Fibroblast of lung (primary cell): ENCODE measurements around the gene ING2. TPM values are rescaled to one million over a fixed set of nuclear protein-coding genes. Genes with fewer than 3 reads are reported as not detected.

Experiments
- DNase-seq, 2 donors: peaks; one replicate each; pipeline versions ENCODE4 v3.0.0 to v3.0.0-alpha.2; 2010; ENCODE audit warnings: low read depth in 2 of 2
- H2AFZ ChIP-seq: 2 replicates; pipeline ENCODE4 v1.5.1; 2012; ENCODE audit warnings: low read length, control low read depth, inconsistent platforms
- H3K27ac ChIP-seq: 2 replicates; pipeline ENCODE4 v1.5.1; 2011; ENCODE audit warnings: low read length, control low read depth; ENCODE audit not compliant: insufficient read depth
- H3K27me3 ChIP-seq: 2 replicates; pipeline ENCODE4 v1.5.1; 2011; ENCODE audit warnings: mild to moderate bottlenecking, low read length; ENCODE audit not compliant: control insufficient read depth, insufficient read depth
- H3K36me3 ChIP-seq: 2 replicates; pipeline ENCODE4 v1.5.1; 2011; ENCODE audit warnings: low read length; ENCODE audit not compliant: control insufficient read depth, insufficient read depth
- H3K4me1 ChIP-seq: 2 replicates; pipeline ENCODE4 v1.5.1; 2011; ENCODE audit warnings: low read length; ENCODE audit not compliant: control insufficient read depth, insufficient read depth; ENCODE audit errors: extremely low read depth
- H3K4me2 ChIP-seq: 2 replicates; pipeline ENCODE4 v1.5.1; 2011; ENCODE audit warnings: low read length, control low read depth; ENCODE audit not compliant: insufficient read depth; ENCODE audit errors: extremely low read depth
- H3K4me3 ChIP-seq, 4 experiments: fragments of 200-600 bp in 1 of 4; sonication (generic) in 1 of 4; replicated peaks in 1 of 4; 2 replicates each; pipeline ENCODE4 v1.5.1; 2011 to 2016; ENCODE audit warnings: low read length in 4 of 4, low read depth in 3 of 4, mild to moderate bottlenecking in 3 of 4, control low read depth in 2 of 4, inconsistent platforms in 1 of 4, mixed read lengths in 1 of 4; ENCODE audit not compliant: insufficient read depth in 1 of 4; ENCODE audit errors: control extremely low read depth in 1 of 4
- H3K79me2 ChIP-seq: 2 replicates; pipeline ENCODE4 v1.5.1; 2012; ENCODE audit warnings: mild to moderate bottlenecking, low read length, inconsistent platforms; ENCODE audit not compliant: control insufficient read depth, insufficient read depth
- H3K9ac ChIP-seq: 2 replicates; pipeline ENCODE4 v1.5.1; 2011; ENCODE audit warnings: mild to moderate bottlenecking, low read length, control low read depth; ENCODE audit not compliant: insufficient read depth
- H3K9me3 ChIP-seq: 2 replicates; pipeline ENCODE4 v1.5.1; 2012; ENCODE audit warnings: low read depth, low read length; ENCODE audit not compliant: control insufficient read depth, insufficient read depth
- H4K20me1 ChIP-seq: 2 replicates; pipeline ENCODE4 v1.5.1; 2011; ENCODE audit warnings: low read length; ENCODE audit not compliant: control insufficient read depth, insufficient read depth; ENCODE audit errors: extremely low read depth
- EZH2 ChIP-seq: IDR thresholded peaks from 2 replicates; pipeline ENCODE4 v1.5.1; 2012; ENCODE audit warnings: low read length, control low read depth, mild to moderate bottlenecking; ENCODE audit errors: missing control alignments
- polyA plus RNA-seq, 2 donors: library from polyadenylated mRNA; depleted of rRNA in 1 of 2; stranded (reverse) in 1 of 2; unstranded in 1 of 2; fragments of >200 nt; gene quantifications; 2 replicates each; pipeline ENCODE4 v1.2.1, GENCODE V29; 2011 to 2012; ENCODE audit warnings: missing spikeins in 1 of 2
- total RNA-seq: library from RNA; depleted of rRNA; stranded (reverse); fragments of >200 nt; gene quantifications from 2 replicates; pipeline ENCODE4 v1.2.1, GENCODE V29; 2014
- TF ChIP-seq, protein P1 (sequence below), 2 donors: IDR thresholded peaks in 1 of 2; conservative IDR thresholded peaks in 1 of 2; 1 replicate in 1 of 2; 2 replicates in 1 of 2; pipeline ENCODE4 v1.5.1; 2011 to 2012; ENCODE audit warnings: low read length in 2 of 2, control low read depth in 1 of 2, inconsistent platforms in 1 of 2, low read depth in 1 of 2, mild to moderate bottlenecking in 1 of 2

ING2 gene
- total and polyA plus RNA-seq, 2 donors (not counting 1 experiment from before 2014, with no cell fraction given) = 7.9 to 12.1 TPM

- Histone ChIP-seq H3K4me2 (no peak overlapping the region), H3K9me3 (no peaks in the 10 kb centered on the region), H3K27me3 (no peaks in the 10 kb centered on the region), H4K20me1 (no peaks in the 10 kb centered on the region), H3K36me3 (no peaks in the 10 kb centered on the region), H3K4me3 (no peak overlapping the region), H3K4me1 (no peaks in the 10 kb centered on the region), H3K79me2 (no peaks in the 10 kb centered on the region), H2AFZ (no peak overlapping the region), H3K9ac (no peak overlapping the region), H3K27ac (no peak overlapping the region)
- DNase-seq = peak in 1 of 2 donors; percentile 8
- TF ChIP-seq, protein P1, sequence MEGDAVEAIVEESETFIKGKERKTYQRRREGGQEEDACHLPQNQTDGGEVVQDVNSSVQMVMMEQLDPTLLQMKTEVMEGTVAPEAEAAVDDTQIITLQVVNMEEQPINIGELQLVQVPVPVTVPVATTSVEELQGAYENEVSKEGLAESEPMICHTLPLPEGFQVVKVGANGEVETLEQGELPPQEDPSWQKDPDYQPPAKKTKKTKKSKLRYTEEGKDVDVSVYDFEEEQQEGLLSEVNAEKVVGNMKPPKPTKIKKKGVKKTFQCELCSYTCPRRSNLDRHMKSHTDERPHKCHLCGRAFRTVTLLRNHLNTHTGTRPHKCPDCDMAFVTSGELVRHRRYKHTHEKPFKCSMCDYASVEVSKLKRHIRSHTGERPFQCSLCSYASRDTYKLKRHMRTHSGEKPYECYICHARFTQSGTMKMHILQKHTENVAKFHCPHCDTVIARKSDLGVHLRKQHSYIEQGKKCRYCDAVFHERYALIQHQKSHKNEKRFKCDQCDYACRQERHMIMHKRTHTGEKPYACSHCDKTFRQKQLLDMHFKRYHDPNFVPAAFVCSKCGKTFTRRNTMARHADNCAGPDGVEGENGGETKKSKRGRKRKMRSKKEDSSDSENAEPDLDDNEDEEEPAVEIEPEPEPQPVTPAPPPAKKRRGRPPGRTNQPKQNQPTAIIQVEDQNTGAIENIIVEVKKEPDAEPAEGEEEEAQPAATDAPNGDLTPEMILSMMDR (conservative IDR thresholded peaks at IDR 0.05 in 1 of 2, IDR thresholded peaks at IDR 0.05 in 1 of 2; ENCODE audit: low read depth in 1 of 2, low read length in 2 of 2) = no peak
- TF ChIP-seq EZH2 = no peak
Measured at GRCh38 chr4:183517781-183518180, 12.9 kb downstream of the ING2 start.

DNA sequence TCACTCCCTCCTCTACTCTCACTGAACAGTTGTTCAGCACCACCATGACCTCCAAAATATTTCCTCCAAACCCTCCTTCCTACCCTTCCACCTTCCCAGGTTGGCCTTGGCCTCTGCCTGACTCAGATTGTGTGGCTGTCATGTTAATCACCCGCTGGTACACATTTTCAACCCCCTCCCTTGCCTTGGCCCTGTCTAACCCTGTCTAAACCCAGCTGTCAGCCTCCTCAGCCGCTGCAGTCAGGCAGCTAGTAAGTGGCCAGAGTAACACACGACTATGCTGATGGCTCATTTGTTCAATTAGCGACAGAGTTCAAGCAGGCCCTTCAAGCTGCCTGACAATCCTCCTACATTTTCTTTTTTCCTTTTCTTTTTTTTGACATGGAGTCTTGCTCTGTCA lies 18.0 kb downstream of the ING2 start:
- no peak overlapping the region for H2AFZ ChIP-seq
- no peak for DNase-seq
- H3K4me1 ChIP-seq = no peaks in the 10 kb centered on the region
- H3K9me3 ChIP-seq = no peaks in the 10 kb centered on the region
- no peak overlapping the region for H3K4me3 ChIP-seq
- H4K20me1 ChIP-seq = no peaks in the 10 kb centered on the region
- no peak overlapping the region for H3K9ac ChIP-seq
- TF ChIP-seq, protein P1 (conservative IDR thresholded peaks at IDR 0.05 in 1 of 2, IDR thresholded peaks at IDR 0.05 in 1 of 2; ENCODE audit: low read depth in 1 of 2, low read length in 2 of 2) = no peak
- no peaks in the 10 kb centered on the region for H3K79me2 ChIP-seq
- no peak overlapping the region for H3K4me2 ChIP-seq
- no peak overlapping the region for H3K27ac ChIP-seq
- H3K36me3 ChIP-seq = no peaks in the 10 kb centered on the region
- no peaks in the 10 kb centered on the region for H3K27me3 ChIP-seq

DNA sequence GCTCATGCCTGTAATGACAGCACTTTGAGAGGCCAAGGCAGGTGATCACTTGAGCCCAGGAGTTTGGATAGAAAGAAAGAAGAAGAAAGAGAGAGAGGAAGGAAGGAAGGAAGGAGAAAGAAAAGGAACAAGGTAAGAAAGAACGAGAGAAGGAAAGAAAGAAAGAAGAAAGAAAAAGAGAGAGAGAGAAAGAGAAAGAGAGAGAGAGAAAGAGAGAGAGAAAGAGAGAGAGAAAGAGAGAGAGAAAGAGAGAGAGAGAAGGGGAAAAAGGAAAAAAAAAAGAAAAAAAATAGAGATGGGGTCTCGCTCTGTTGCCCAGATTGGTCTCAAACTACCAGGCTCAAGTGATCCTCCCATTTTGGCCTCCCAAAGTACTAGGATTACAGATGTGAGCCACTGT lies 22.5 kb downstream of the ING2 start:
- no peak overlapping the region for H3K9ac ChIP-seq
- TF ChIP-seq, protein P1 (conservative IDR thresholded peaks at IDR 0.05 in 1 of 2, IDR thresholded peaks at IDR 0.05 in 1 of 2; ENCODE audit: low read depth in 1 of 2, low read length in 2 of 2) = no peak
- no peak for TF ChIP-seq EZH2

More for the DNA sequence above, 22.5 kb downstream of the ING2 start:
- Histone ChIP-seq H3K9me3 (no peaks in the 10 kb centered on the region), H3K4me3 (no peak overlapping the region), H3K27ac (no peak overlapping the region), H4K20me1 (no peaks in the 10 kb centered on the region), H2AFZ (no peak overlapping the region), H3K4me1 (no peaks in the 10 kb centered on the region), H3K79me2 (no peaks in the 10 kb centered on the region), H3K27me3 (no peaks in the 10 kb centered on the region), H3K36me3 (no peaks in the 10 kb centered on the region), H3K4me2 (no peak overlapping the region)
- DNase-seq = no peak
